Right lobe of liver (tissue), 4 donors: ENCODE data around the gene NKAIN2.

Experiments used
- CTCF ChIP-seq, 4 donors: fragments of 200-600 bp in 3 of 4; fragments of 450-650 bp in 1 of 4; IDR thresholded peaks; one replicate each; pipeline versions ENCODE4 v1.5.1 to v1.8.0; 2016 to 2022; ENCODE audit warnings: antibody characterized with exemption in 4 of 4, mild to moderate bottlenecking in 2 of 4
- POLR2A ChIP-seq: fragments of 450-650 bp; IDR thresholded peaks from one replicate; pipeline ENCODE4 v1.6.1; 2017; ENCODE audit warnings: antibody characterized with exemption, mild to moderate bottlenecking
- donor health status: DM: no; HTN: no; CAD: no.
- donor health status: DM: no; HTN: no; CAD: no.
- donor health status: DM: no; HTN: yes; CAD: no.

GRCh38 chr6:123941855-123942254 lies 138.2 kb downstream of the NKAIN2 start:
- no peak for TF ChIP-seq CTCF (IDR thresholded peaks at IDR 0.05)
- TF ChIP-seq POLR2A, result no peak
